Measurements from ENCODE around the gene RASSF7. TPM values are rescaled to one million over a fixed set of nuclear protein-coding genes. Genes with fewer than 3 reads are reported as not detected.
"Not testable (repeated sequence)": the region's sequence is repeated elsewhere in the genome, so short reads cannot be mapped to it uniquely, and the experiment has no call there.

Gene RASSF7, protein sequence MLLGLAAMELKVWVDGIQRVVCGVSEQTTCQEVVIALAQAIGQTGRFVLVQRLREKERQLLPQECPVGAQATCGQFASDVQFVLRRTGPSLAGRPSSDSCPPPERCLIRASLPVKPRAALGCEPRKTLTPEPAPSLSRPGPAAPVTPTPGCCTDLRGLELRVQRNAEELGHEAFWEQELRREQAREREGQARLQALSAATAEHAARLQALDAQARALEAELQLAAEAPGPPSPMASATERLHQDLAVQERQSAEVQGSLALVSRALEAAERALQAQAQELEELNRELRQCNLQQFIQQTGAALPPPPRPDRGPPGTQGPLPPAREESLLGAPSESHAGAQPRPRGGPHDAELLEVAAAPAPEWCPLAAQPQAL
- total RNA-seq = 27.2 TPM
- 10 to 100 TPM; 23.9 to 34.2 (median 31.8) TPM for polyA plus RNA-seq

DNA sequence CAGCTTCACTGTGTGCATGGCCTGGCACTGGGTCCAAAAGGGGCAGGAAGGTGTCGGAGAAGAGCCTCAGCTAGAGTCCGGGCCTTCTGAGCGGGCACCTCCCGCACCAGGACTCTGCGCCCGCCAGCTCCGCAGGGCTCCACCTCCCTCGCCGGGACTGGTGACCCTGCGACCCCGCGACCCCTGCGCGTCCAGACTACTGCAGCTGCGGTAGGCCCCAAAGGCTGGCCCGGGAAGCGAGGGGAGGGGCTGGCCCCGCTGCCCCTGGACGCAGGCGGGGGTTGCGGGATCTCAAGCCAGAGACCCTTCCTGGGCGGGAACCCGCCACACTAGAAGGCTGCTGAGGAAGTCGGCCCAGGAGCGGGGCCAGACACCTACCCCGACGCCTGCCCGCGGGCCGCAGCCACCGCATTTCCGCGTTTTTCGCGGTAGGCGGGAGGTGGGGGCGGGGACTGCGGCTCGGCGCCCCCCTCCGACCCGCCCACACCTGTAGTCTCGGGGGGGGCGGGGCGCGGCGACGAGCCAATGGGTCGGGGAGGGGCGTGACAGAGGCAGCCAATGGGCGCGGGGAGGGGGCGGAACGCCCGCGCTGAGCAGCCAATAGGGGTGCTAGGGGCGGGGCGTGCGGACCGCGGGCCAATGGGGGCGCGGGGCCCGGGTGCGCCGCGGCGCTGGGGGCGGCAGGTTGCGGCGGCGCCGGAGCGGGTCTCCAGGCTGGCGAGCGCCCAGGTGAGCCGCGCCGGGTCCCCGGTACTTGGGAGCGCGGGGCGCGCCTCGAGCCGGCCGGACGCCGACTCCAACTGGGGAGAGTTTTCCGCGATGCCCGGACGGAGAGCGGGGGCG is at the start of gene RASSF7, which contains the start of gene LMNTD2:
RASSF7 (plus strand) TSS at position 666 of the 843 bp plus-strand sequence. CDS start 799 bp downstream, outside the sequence.
LMNTD2 (minus strand) TSS at position 434 of the 843 bp plus-strand sequence; CDS start at position 412, 22 bp downstream.
- Mint-ChIP-seq H3K4me3 (peak within 1 kb of the TSS; percentile 88 to 94 (median 92)), H3K36me3 (no peaks in the 10 kb centered on the region), H3K27me3 (peaks cover 4% of the 10 kb centered on the region), H3K9me3 (no peaks in the 10 kb centered on the region), H3K27ac (peak within 1 kb of the TSS; percentile 65 to 91 (median 69)), H3K4me1 (peaks cover 0 to 22% (median 8%) of the 10 kb centered on the region in 4 donors)
- Histone ChIP-seq H3K27ac (ENCODE audit: insufficient read depth, low read length, poor library complexity, severe bottlenecking) (peak within 1 kb of the TSS; percentile 70), H3K27me3 (ENCODE audit: control insufficient read depth, insufficient read depth, low read length) (no peaks in the 10 kb centered on the region), H3K36me3 (ENCODE audit: control insufficient read depth, insufficient read depth, low read length) (no peaks in the 10 kb centered on the region), H3K9me3 (ENCODE audit: control insufficient read depth in 2 of 2, low read length in 2 of 2) (no peaks in the 10 kb centered on the region), H3K4me1 (ENCODE audit: control insufficient read depth, insufficient read depth, low read length, poor library complexity, severe bottlenecking) (peaks cover 33% of the 10 kb centered on the region), H3K4me3 (ENCODE audit: low read depth, low read length) (peak within 1 kb of the TSS; percentile 7)
- ATAC-seq (ENCODE audit: low read depth in 2 of 2) (peak; percentile 92), DNase-seq (peak; percentile 93 to 94 (median 93))

DNA sequence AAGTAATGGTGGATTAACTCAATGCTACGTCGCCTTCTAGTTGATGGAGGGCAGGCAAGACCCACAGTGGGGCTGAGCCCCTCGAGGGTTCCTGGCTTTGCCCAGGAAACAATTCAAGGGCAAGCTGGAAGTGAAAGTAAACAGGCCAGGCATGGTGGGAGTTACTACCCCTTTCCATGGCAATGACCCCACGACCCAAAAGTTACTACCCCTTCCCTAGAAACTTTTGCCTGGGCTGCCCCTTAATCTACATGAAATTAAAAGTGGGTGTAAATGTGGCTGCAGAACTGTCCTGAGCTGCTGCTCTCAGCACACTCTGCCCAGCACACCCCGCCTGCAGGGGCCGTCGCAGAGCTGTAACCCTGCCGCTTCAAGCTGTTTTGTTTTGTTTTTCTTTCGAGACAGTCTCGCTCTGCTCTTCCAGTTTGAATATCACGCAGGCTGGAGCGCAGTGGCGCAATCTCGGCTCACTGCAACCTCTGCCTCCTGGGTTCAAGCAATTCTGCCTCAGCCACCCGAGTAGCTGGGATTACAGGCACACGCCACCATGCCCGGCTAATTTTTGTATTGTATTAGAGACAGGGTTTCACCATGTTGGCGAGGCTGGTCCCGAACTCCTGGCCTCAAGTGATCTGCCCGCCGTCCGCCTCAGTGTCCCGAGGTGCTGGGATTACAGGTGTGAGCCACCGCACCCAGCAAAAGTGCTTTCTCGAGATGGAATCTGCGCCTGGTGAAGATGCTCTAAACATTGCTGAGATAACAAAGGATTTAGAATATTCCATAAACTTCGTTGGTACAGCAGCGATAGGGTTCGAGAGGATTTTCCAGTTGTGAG is 47.8 kb upstream of the RASSF7 start:
- peaks cover 0 to 5% of the 10 kb centered on the region in 2 experiments for H3K9me3 ChIP-seq (ENCODE audit: control insufficient read depth in 2 of 2, low read length in 2 of 2)
- no peaks in the 10 kb centered on the region for H3K4me1 ChIP-seq (ENCODE audit: control insufficient read depth, insufficient read depth, low read length, poor library complexity, severe bottlenecking)
- Mint-ChIP-seq H3K27me3 (no peaks in the 10 kb centered on the region), H3K4me3 (peak overlapping the region in 2 of 4 donors; percentile 4 to 63), H3K9me3 (peaks cover 0 to 4% (median 0%) of the 10 kb centered on the region in 7 donors), H3K27ac (peak overlapping the region in 1 of 3 donors; percentile 38), H3K4me1 (peaks cover 0 to 4% (median 0%) of the 10 kb centered on the region in 4 donors), H3K36me3 (peaks cover 17% of the 10 kb centered on the region)
- ATAC-seq (ENCODE audit: low read depth in 2 of 2) (no peak), DNase-seq (no peak)
- no peaks in the 10 kb centered on the region for H3K27me3 ChIP-seq (ENCODE audit: control insufficient read depth, insufficient read depth, low read length)
- no peak overlapping the region for H3K27ac ChIP-seq (ENCODE audit: insufficient read depth, low read length, poor library complexity, severe bottlenecking)
- H3K4me3 ChIP-seq (ENCODE audit: low read depth, low read length) = no peak overlapping the region
- no peaks in the 10 kb centered on the region for H3K36me3 ChIP-seq (ENCODE audit: control insufficient read depth, insufficient read depth, low read length)

DNA sequence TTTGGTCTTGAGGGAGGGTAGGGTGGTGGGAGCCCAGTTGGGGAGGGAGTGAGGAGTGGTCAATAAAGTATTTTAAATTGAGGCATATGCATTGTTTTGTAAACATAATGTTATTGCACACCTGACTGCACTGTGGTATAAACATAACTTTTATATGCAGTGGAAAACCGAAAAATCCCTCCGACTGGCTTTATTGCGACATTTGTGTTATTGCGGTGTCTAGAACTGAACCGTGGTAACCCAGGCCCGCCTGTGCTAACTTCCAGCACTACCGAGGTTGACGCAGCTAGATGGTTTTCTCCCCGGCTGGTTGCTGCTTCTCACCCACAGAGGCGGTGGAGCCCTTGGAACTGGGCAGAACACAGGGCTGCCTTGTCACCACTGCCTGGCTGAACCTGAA is 46.2 kb upstream of the RASSF7 start:
- Histone ChIP-seq H3K27me3 (ENCODE audit: control insufficient read depth, insufficient read depth, low read length) (no peaks in the 10 kb centered on the region), H3K27ac (ENCODE audit: insufficient read depth, low read length, poor library complexity, severe bottlenecking) (no peak overlapping the region), H3K4me1 (ENCODE audit: control insufficient read depth, insufficient read depth, low read length, poor library complexity, severe bottlenecking) (peaks cover 4% of the 10 kb centered on the region), H3K9me3 (ENCODE audit: control insufficient read depth in 2 of 2, low read length in 2 of 2) (peaks cover 0 to 5% of the 10 kb centered on the region in 2 experiments), H3K4me3 (ENCODE audit: low read depth, low read length) (no peak overlapping the region), H3K36me3 (ENCODE audit: control insufficient read depth, insufficient read depth, low read length) (no peaks in the 10 kb centered on the region)
- Mint-ChIP-seq H3K36me3 (peaks cover 17% of the 10 kb centered on the region), H3K4me1 (peaks cover 0 to 6% (median 3%) of the 10 kb centered on the region in 4 donors), H3K27me3 (no peaks in the 10 kb centered on the region), H3K27ac (no peak overlapping the region), H3K4me3 (peak overlapping the region in 1 of 4 donors; percentile 52), H3K9me3 (peaks cover 0 to 4% (median 0%) of the 10 kb centered on the region in 7 donors)
- DNase-seq (no peak), ATAC-seq (ENCODE audit: low read depth in 2 of 2) (no peak)

DNA sequence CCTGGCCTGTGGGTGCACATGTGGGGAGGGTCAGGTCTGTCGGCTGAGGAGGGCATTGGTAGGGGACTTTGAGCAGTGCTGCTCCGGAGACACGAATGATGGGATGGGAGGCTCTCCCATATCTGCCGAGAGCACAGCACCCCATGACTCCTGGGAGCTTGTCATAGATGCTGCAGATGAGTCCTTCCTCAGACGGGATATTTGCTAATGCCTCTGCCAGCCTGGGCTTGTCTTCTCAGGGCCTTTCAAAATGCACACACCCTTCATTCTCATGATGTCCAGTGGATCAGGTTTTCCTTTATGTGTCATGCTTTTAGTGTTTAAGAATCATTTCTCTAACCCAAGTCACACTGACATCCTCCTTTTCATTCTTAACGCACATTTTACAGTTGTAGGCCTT is 45.6 kb upstream of the RASSF7 start:
- no peak overlapping the region for H3K4me3 ChIP-seq (ENCODE audit: low read depth, low read length)
- no peak overlapping the region for H3K27ac ChIP-seq (ENCODE audit: insufficient read depth, low read length, poor library complexity, severe bottlenecking)
- H3K9me3 Mint-ChIP-seq = peaks cover 0 to 4% (median 0%) of the 10 kb centered on the region in 7 donors
- no peak overlapping the region for H3K27ac Mint-ChIP-seq
- H3K4me3 Mint-ChIP-seq = peak overlapping the region in 2 of 4 donors; percentile 52 to 69
- DNase-seq (no peak), ATAC-seq (ENCODE audit: low read depth in 2 of 2) (no peak)
- H3K4me1 Mint-ChIP-seq = peaks cover 0 to 6% (median 3%) of the 10 kb centered on the region in 4 donors
- H3K27me3 ChIP-seq (ENCODE audit: control insufficient read depth, insufficient read depth, low read length) = no peaks in the 10 kb centered on the region
- H3K9me3 ChIP-seq (ENCODE audit: control insufficient read depth in 2 of 2, low read length in 2 of 2) = peaks cover 0 to 5% of the 10 kb centered on the region in 2 experiments
- H3K4me1 ChIP-seq (ENCODE audit: control insufficient read depth, insufficient read depth, low read length, poor library complexity, severe bottlenecking) = peaks cover 4% of the 10 kb centered on the region
- no peaks in the 10 kb centered on the region for H3K36me3 ChIP-seq (ENCODE audit: control insufficient read depth, insufficient read depth, low read length)
- peaks cover 13% of the 10 kb centered on the region for H3K36me3 Mint-ChIP-seq
- H3K27me3 Mint-ChIP-seq = no peaks in the 10 kb centered on the region

DNA sequence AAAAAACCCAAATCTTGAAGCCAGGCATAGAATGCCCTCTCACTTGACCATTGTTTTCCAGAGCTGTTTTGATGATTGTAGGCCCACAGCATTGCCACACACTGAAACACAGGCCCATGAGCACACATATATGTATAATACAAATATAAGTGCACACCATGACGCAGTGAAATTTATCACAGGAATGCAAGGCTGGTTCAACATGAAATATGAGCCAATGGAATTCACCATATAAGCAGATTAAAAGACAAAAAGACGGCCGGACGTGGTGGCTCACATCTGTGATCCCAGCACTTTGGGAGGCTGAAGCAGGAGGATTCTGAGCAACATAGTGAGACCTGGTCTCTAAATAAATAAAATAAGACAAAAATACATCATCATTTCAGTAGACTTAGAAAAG is 44.4 kb upstream of the RASSF7 start:
- H3K4me1 Mint-ChIP-seq = peaks cover 0 to 8% (median 3%) of the 10 kb centered on the region in 4 donors
- H3K36me3 Mint-ChIP-seq = peaks cover 11% of the 10 kb centered on the region
- Histone ChIP-seq H3K4me3 (ENCODE audit: low read depth, low read length) (no peak overlapping the region), H3K27ac (ENCODE audit: insufficient read depth, low read length, poor library complexity, severe bottlenecking) (no peak overlapping the region), H3K36me3 (ENCODE audit: control insufficient read depth, insufficient read depth, low read length) (no peaks in the 10 kb centered on the region), H3K9me3 (ENCODE audit: control insufficient read depth in 2 of 2, low read length in 2 of 2) (peaks cover 0 to 5% of the 10 kb centered on the region in 2 experiments), H3K4me1 (ENCODE audit: control insufficient read depth, insufficient read depth, low read length, poor library complexity, severe bottlenecking) (peaks cover 4% of the 10 kb centered on the region), H3K27me3 (ENCODE audit: control insufficient read depth, insufficient read depth, low read length) (no peaks in the 10 kb centered on the region)
- no peak overlapping the region for H3K27ac Mint-ChIP-seq
- H3K4me3 Mint-ChIP-seq = peak overlapping the region in 1 of 4 donors; percentile 53
- no peak for DNase-seq
- peaks cover 0 to 4% (median 0%) of the 10 kb centered on the region in 7 donors for H3K9me3 Mint-ChIP-seq
- no peak for ATAC-seq (ENCODE audit: low read depth in 2 of 2)
- no peaks in the 10 kb centered on the region for H3K27me3 Mint-ChIP-seq

DNA sequence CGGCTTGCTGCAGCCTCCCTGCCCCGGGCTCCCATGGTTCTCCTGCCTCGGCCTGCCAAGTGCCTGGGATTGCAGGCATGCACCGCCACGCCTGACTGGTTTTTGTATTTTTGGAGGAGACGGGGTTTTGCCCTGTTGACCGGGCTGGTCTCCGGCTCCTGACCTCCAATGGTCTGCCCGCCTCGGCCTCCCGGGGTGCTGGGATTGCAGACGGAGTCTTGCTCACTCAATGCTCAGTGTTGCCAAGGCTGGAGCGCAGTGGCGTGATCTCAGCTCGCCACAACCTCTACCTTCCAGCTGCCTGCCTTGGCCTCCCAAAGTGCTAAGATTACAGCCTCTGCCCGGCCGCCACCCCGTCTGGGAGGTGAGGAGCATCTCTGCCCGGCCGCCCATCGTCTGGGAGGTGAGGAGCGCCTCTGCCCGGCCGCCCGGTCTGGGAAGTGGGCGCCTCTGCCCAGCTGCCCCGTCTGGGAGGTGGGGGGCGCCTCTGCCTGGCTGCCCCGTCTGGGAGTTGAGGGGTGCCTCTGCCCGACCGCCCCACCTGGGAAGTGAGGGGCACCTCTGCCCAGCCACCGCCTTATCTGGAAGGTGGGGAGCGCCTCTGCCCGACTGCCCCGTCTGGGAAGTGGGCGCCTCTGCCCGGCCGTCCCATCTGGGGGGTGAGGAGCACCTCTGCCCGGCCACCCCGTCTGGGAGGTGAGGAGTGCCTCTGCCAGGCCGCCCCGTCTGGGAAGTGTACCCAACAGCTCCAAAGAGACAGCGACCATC is 43.7 kb upstream of the RASSF7 start:
- not testable (repeated sequence) for H3K36me3 ChIP-seq (ENCODE audit: control insufficient read depth, insufficient read depth, low read length); H3K27ac Mint-ChIP-seq; H3K27me3 ChIP-seq (ENCODE audit: control insufficient read depth, insufficient read depth, low read length); H3K4me3 Mint-ChIP-seq; H3K27me3 Mint-ChIP-seq; H3K4me1 ChIP-seq (ENCODE audit: control insufficient read depth, insufficient read depth, low read length, poor library complexity, severe bottlenecking); ATAC-seq (ENCODE audit: low read depth in 2 of 2); H3K4me3 ChIP-seq (ENCODE audit: low read depth, low read length); DNase-seq; H3K27ac ChIP-seq (ENCODE audit: insufficient read depth, low read length, poor library complexity, severe bottlenecking); H3K36me3 Mint-ChIP-seq; H3K9me3 Mint-ChIP-seq; H3K4me1 Mint-ChIP-seq; H3K9me3 ChIP-seq (ENCODE audit: control insufficient read depth in 2 of 2, low read length in 2 of 2)
